OCI-LY1 (cell line): ENCODE data around the gene GSK3A.

Experiments
- CTCF ChIP-seq: fragments of 200-600 bp; sonication (generic), shearing (Covaris generic); IDR thresholded peaks from 2 replicates; pipeline ENCODE4 v1.5.1; 2017; ENCODE audit warnings: mild to moderate bottlenecking, antibody characterized with exemption, low read length, moderate library complexity, mixed read lengths
- EZH2 ChIP-seq: fragments of 200-600 bp; sonication (generic), shearing (Covaris generic); IDR thresholded peaks from 2 replicates; pipeline ENCODE4 v1.8.0; 2017; ENCODE audit warnings: borderline replicate concordance, mixed run types, mild to moderate bottlenecking, antibody characterized with exemption, low read length, moderate library complexity, mixed read lengths

DNA sequence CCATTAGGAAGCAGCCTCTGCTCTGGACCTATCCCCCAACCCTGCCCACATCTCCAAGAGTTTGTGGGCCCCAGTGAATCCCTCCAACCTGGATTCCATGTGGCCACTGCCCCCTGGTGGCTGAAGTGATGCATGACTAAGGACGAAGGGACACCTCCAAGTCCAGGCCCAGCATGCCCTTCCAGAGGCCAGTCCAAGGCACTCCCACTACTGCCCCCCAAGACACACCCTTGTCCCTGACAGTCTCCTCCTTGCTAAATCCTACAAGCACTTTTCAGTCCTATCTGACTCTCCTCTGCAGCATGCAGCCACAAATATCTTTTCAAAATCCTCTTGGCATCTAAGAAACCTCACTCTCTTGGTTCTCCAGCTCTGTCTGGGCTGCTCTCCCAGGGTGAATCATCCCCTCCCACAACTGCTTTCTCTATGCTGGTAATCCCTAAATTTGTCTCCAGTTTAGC is 58.0 kb downstream of the GSK3A start:
- TF ChIP-seq CTCF (peak; percentile 93), EZH2 (no peak)
